Heart left ventricle (tissue), 16 donors: ENCODE results near the gene APLP2. TPM values are rescaled to one million over a fixed set of nuclear protein-coding genes. Genes with fewer than 3 reads are reported as not detected.
A peak's percentile ranks its signal among the peaks of the same experiment; 100 is the strongest.

Experiments
- ATAC-seq, 4 donors: fragments of 200-7000 bp; cut with Tn5 transposase; one replicate each; pipeline ENCODE4 v1.9.1; 2020 to 2022; ENCODE audit warnings: moderate library complexity in 4 of 4, mild to moderate bottlenecking in 3 of 4, moderate number of reproducible peaks in 1 of 4
- DNase-seq, 5 donors: peaks; one replicate each; pipeline ENCODE4 v3.0.0-alpha.2; 2020
- H3K27ac ChIP-seq, 12 donors: fragments of 200-600 bp; sonication (generic) in 4 of 12; one replicate each; pipeline versions ENCODE4 v1.5.0 to v1.8.0; 2016 to 2022; ENCODE audit warnings: mild to moderate bottlenecking in 2 of 12
- H3K27me3 ChIP-seq, 9 donors: fragments of 200-600 bp; sonication (generic) in 2 of 9; one replicate each; pipeline versions ENCODE4 v1.5.1 to v1.8.0; 2016 to 2022; ENCODE audit warnings: mild to moderate bottlenecking in 3 of 9
- H3K36me3 ChIP-seq, 9 donors: fragments of 200-600 bp; sonication (generic) in 2 of 9; one replicate each; pipeline versions ENCODE4 v1.5.0 to v1.8.0; 2018 to 2022; ENCODE audit warnings: mild to moderate bottlenecking in 2 of 9
- H3K4me1 ChIP-seq, 12 donors: fragments of 200-600 bp; sonication (generic) in 4 of 12; one replicate each; pipeline versions ENCODE4 v1.5.0 to v1.8.0; 2016 to 2022; ENCODE audit warnings: mild to moderate bottlenecking in 3 of 12
- H3K4me3 ChIP-seq, 12 donors: fragments of 200-600 bp; sonication (generic) in 4 of 12; one replicate each; pipeline versions ENCODE4 v1.5.0 to v1.8.0; 2017 to 2022; ENCODE audit warnings: mild to moderate bottlenecking in 9 of 12, moderate library complexity in 4 of 12
- H3K9me3 ChIP-seq, 12 donors: fragments of 200-600 bp; sonication (generic) in 4 of 12; one replicate each; pipeline versions ENCODE4 v1.5.0 to v1.8.0; 2016 to 2022; ENCODE audit warnings: mild to moderate bottlenecking in 1 of 12
- POLR2A ChIP-seq, 2 donors: fragments of 450-650 bp; IDR thresholded peaks; one replicate each; pipeline ENCODE4 v1.6.1; 2017; ENCODE audit warnings: antibody characterized with exemption in 2 of 2, mild to moderate bottlenecking in 2 of 2, moderate library complexity in 2 of 2
- WGBS, 4 donors: extraction: QIAGEN DNeasy Blood & Tissue Kit in 2 of 4; methylation state at CpG; one replicate each; pipeline versions ENCODE4 v1.1.5 to v1.1.7; 2013 to 2018; 5-methylcytosine and 5-hydroxymethylcytosine counted together
- intact Hi-C, 10 donors: fragments of 100-400 bp; cut with DNase I; formaldehyde crosslinking; loops; one replicate each; pipeline versions ENCODE4 v1.11.1 to v1.14.2; 2022
- polyA plus RNA-seq, 2 donors: library from polyadenylated mRNA; stranded (reverse); fragments of 200-250 nt; gene quantifications; one replicate each; pipeline ENCODE4 v1.2.3, GENCODE V29; 2013
- total RNA-seq, 9 donors: library from RNA; depleted of rRNA in 2 of 9; stranded (reverse); fragments of >200 nt in 2 of 9; fragmentation: NEBNext Ultra II Directional in 3 of 9; extraction: Animal tissue kit (Norgen Biotek cat#: 25700) in 3 of 9; gene quantifications; one replicate each; pipeline versions ENCODE4 v1.1.0 to v1.2.4, GENCODE V29; 2016 to 2023
- TF ChIP-seq, protein P1 (sequence below), 12 donors: fragments of 200-600 bp; sonication (generic) in 4 of 12; IDR thresholded peaks; one replicate each; pipeline versions ENCODE4 v1.5.0 to v1.8.0; 2018 to 2022; ENCODE audit warnings: antibody characterized with exemption in 12 of 12, mild to moderate bottlenecking in 5 of 12
- donor health status: ischemic (EF 13 %, LVEDD 7.1; RV severe dilation, severe dysfunction).
- donor health status: healthy with polysubstance abuse.
- donor health status: DM: no; HTN: yes; CAD: no.
- donor health status: DM: no; HTN: no; CAD: no.
- donor health status: ischemic (EF 25% LVEDD 6.9; RV normal size, moderate dysfunction).
- donor health status: ischemic (EF 25% LVEDD 5.7; RV mildly dilated, moderate dysfunction).
- donor health status: healthy.
- donor health status: DM: yes; HTN: yes; CAD: no.
- donor health status: ischemic (EF 35%, LVEDD 5.7; RV mildly dilated, moderate dysfunction).
- donor health status: nonischemic (EF 11% LVEDD 7.7; RV severe dilation, severe dysfunction).
- donor health status: DM: yes; HTN: yes; CAD: no.
- donor health status: PGD.
- donor health status: ischemic (EF 29% LVEDD 5.4; RV normal size, mild dysfunction).
- donor health status: nonischemic (EF 23%, LVEDD 6.1; RV moderate dilation, normal function).

APLP2 gene
- total and polyA plus RNA-seq, 11 donors = 121 to 423 (median 325) TPM

GRCh38 chr11:130066338-130066737 lies 3.4 kb upstream of the APLP2 start:
- TF ChIP-seq, protein P1, sequence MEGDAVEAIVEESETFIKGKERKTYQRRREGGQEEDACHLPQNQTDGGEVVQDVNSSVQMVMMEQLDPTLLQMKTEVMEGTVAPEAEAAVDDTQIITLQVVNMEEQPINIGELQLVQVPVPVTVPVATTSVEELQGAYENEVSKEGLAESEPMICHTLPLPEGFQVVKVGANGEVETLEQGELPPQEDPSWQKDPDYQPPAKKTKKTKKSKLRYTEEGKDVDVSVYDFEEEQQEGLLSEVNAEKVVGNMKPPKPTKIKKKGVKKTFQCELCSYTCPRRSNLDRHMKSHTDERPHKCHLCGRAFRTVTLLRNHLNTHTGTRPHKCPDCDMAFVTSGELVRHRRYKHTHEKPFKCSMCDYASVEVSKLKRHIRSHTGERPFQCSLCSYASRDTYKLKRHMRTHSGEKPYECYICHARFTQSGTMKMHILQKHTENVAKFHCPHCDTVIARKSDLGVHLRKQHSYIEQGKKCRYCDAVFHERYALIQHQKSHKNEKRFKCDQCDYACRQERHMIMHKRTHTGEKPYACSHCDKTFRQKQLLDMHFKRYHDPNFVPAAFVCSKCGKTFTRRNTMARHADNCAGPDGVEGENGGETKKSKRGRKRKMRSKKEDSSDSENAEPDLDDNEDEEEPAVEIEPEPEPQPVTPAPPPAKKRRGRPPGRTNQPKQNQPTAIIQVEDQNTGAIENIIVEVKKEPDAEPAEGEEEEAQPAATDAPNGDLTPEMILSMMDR (IDR thresholded peaks at IDR 0.05) = no peak
- no peak for TF ChIP-seq POLR2A (IDR thresholded peaks at IDR 0.05)
- Histone ChIP-seq H3K36me3 (no peaks in the 10 kb centered on the region), H3K27ac (no peak overlapping the region), H3K4me3 (no peak overlapping the region), H3K27me3 (no peaks in the 10 kb centered on the region), H3K9me3 (no peaks in the 10 kb centered on the region), H3K4me1 (peaks cover 0 to 15% (median 8%) of the 10 kb centered on the region in 12 donors)
- 45 to 54% (median 49%) methylated on average over 5 of the region's 5 CpGs for WGBS, 4 donors
- intact Hi-C loops = loop anchor here in 6 of 10 donors (5.0 kb wide), 5 partner anchors 56 to 144 kb away; partner anchors contain the start of gene PRDM10 (in 1 of the 6)
- no peak for ATAC-seq
- DNase-seq = no peak

DNA sequence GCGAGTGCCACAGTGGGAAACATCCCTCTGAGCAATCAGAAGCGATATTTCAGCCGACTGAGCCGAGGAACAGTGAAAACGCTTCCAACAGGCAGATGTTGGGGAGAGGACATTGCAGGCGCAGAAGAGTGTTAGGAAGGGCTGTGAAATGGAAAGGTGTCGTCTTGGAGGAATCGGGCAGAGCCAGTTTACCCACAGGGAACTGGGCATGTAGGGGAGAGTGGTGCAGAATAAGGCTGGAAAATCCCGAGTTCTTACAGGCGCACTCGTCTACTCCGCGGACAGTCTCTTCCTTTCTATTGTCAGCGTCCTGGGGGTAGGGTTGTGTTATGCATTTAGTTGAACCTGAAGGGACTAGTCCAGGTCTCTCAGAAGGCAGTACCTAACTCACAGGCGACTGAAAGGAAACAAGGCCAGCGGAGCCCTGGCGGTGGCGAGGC lies 1.1 kb upstream of the APLP2 start:
- H3K27me3 ChIP-seq = no peaks in the 10 kb centered on the region
- peak in 1 of 4 donors; percentile 4 for ATAC-seq
- WGBS, 4 donors = 38 to 49% (median 44%) methylated on average over 18 of the region's 18 CpGs

GRCh38 chr11:130068986-130069658 lies 572 bp upstream of the APLP2 start:
- intact Hi-C loops = loop anchor here (1.0 to 5.0 kb wide), 8 partner anchors 53 to 147 kb away; partner anchors contain the start of gene PRDM10 (in 9 of the 10)
- Histone ChIP-seq H3K4me3 (peak overlapping the region; percentile 32 to 99 (median 82)), H3K36me3 (no peaks in the 10 kb centered on the region), H3K27ac (peak overlapping the region; percentile 58 to 98 (median 94)), H3K27me3 (no peaks in the 10 kb centered on the region), H3K9me3 (no peaks in the 10 kb centered on the region), H3K4me1 (peaks cover 0 to 30% (median 20%) of the 10 kb centered on the region in 12 donors)
- TF ChIP-seq, protein P1 (IDR thresholded peaks at IDR 0.05) = peak in 4 of 12 donors; percentile 9 to 38 (median 22)
- TF ChIP-seq POLR2A (IDR thresholded peaks at IDR 0.05) = peak in 1 of 2 donors; percentile 36
- 0 to 1% (median 1%) methylated on average over 35 to 53 of the region's 53 CpGs for WGBS, 4 donors
- DNase-seq (peak; percentile 81 to 88 (median 85)), ATAC-seq (peak; percentile 68 to 83 (median 80))

More for the DNA sequence above, 1.1 kb upstream of the APLP2 start:
- TF ChIP-seq POLR2A (IDR thresholded peaks at IDR 0.05) = no peak
- TF ChIP-seq, protein P1 (IDR thresholded peaks at IDR 0.05) = peak in 1 of 12 donors; percentile 1
- Histone ChIP-seq H3K36me3 (no peaks in the 10 kb centered on the region), H3K9me3 (no peaks in the 10 kb centered on the region), H3K4me3 (peak overlapping the region; percentile 32 to 99 (median 82)), H3K27ac (peak overlapping the region; percentile 58 to 98 (median 94)), H3K4me1 (peaks cover 0 to 30% (median 20%) of the 10 kb centered on the region in 12 donors)
- no peak for DNase-seq
- intact Hi-C loops = loop anchor here in 9 of 10 donors (2.0 to 5.0 kb wide), 7 partner anchors 54 to 146 kb away; partner anchors contain the start of gene PRDM10 (in 7 of the 9)
